Keratinocyte (primary cell): Measurements from ENCODE around the gene TADA3. TPM values are rescaled to one million over a fixed set of nuclear protein-coding genes. Genes with fewer than 3 reads are reported as not detected.

ENCODE experiments used
- DNase-seq: peaks from one replicate; pipeline ENCODE4 v3.0.0-alpha.2; 2011; ENCODE audit warnings: low read depth, missing footprints, low spot score
- FAIRE-seq: peaks from 2 replicates; lab custom pipeline; 2011; peaks lifted over from hg19 to GRCh38; lab: Jason Lieb, UNC
- H2AFZ ChIP-seq: 2 replicates; pipeline ENCODE4 v1.6.0; 2012; ENCODE audit warnings: low read length, control low read depth, inconsistent platforms; ENCODE audit not compliant: control insufficient read depth
- H3K27ac ChIP-seq: 2 replicates; pipeline ENCODE4 v1.5.1; 2011; ENCODE audit warnings: low read length; ENCODE audit not compliant: control insufficient read depth, insufficient read depth
- H3K27me3 ChIP-seq: 3 replicates; pipeline ENCODE4 v1.6.0; 2011; ENCODE audit warnings: low read length; ENCODE audit not compliant: control insufficient read depth, insufficient read depth; ENCODE audit errors: extremely low read depth
- H3K36me3 ChIP-seq, 2 experiments: 2 replicates in 1 of 2; 3 replicates in 1 of 2; pipeline ENCODE4 v1.5.1; 2011; ENCODE audit warnings: low read length in 2 of 2, mild to moderate bottlenecking in 1 of 2; ENCODE audit not compliant: control insufficient read depth in 2 of 2, insufficient read depth in 2 of 2; ENCODE audit errors: extremely low read depth in 1 of 2
- H3K4me1 ChIP-seq: 3 replicates; pipeline ENCODE4 v1.5.1; 2011; ENCODE audit warnings: low read length; ENCODE audit not compliant: control insufficient read depth, insufficient read depth; ENCODE audit errors: extremely low read depth
- H3K4me2 ChIP-seq: 3 replicates; pipeline ENCODE4 v1.6.0; 2011; ENCODE audit warnings: low read depth, low read length; ENCODE audit not compliant: control insufficient read depth, insufficient read depth; ENCODE audit errors: extremely low read depth
- H3K4me3 ChIP-seq, 3 experiments: fragments of 200-600 bp in 1 of 3; sonication (generic) in 1 of 3; 2 replicates in 2 of 3; 3 replicates in 1 of 3; pipeline ENCODE4 v1.5.1; 2011 to 2016; ENCODE audit warnings: low read length in 3 of 3, mild to moderate bottlenecking in 3 of 3, control low read depth in 2 of 3, inconsistent platforms in 1 of 3, low read depth in 1 of 3, mixed read lengths in 1 of 3, mixed run types in 1 of 3, moderate library complexity in 1 of 3; ENCODE audit not compliant: control insufficient read depth in 2 of 3, insufficient read depth in 2 of 3; ENCODE audit errors: extremely low read depth in 1 of 3
- H3K79me2 ChIP-seq: 2 replicates; pipeline ENCODE4 v1.6.0; 2012; ENCODE audit warnings: low read length; ENCODE audit not compliant: control insufficient read depth, insufficient read depth
- H3K9ac ChIP-seq: 3 replicates; pipeline ENCODE4 v1.6.0; 2011; ENCODE audit warnings: low read length; ENCODE audit not compliant: control insufficient read depth, insufficient read depth; ENCODE audit errors: extremely low read depth
- H3K9me1 ChIP-seq: 3 replicates; pipeline ENCODE4 v1.6.0; 2011; ENCODE audit warnings: low read length; ENCODE audit not compliant: control insufficient read depth, insufficient read depth; ENCODE audit errors: extremely low read depth
- H3K9me3 ChIP-seq: 2 replicates; pipeline ENCODE4 v1.5.1; 2012; ENCODE audit warnings: low read depth, low read length; ENCODE audit not compliant: control insufficient read depth
- H4K20me1 ChIP-seq: 3 replicates; pipeline ENCODE4 v1.6.0; 2011; ENCODE audit warnings: low read length; ENCODE audit not compliant: control insufficient read depth, insufficient read depth; ENCODE audit errors: extremely low read depth
- EZH2 ChIP-seq: IDR thresholded peaks from one replicate; pipeline ENCODE4 v1.6.1; 2012; ENCODE audit warnings: inconsistent platforms, mild to moderate bottlenecking, low read length, moderate library complexity
- dilution Hi-C: fragments of 300-500 bp; cut with MboI; formaldehyde crosslinking; loops from one replicate; pipeline ENCODE4 v1.7.0; 2020; ENCODE audit warnings: low sequenced_read_pairs; ENCODE audit not compliant: extremely low pct_ligation_motif_present
- polyA plus RNA-seq, 5 experiments: library from polyadenylated mRNA; depleted of rRNA in 3 of 5; stranded (reverse) in 3 of 5; stranded (forward) in 1 of 5; unstranded in 1 of 5; fragments of >200 nt; gene quantifications; 1 replicate in 1 of 5; 2 replicates in 3 of 5; 3 replicates in 1 of 5; pipeline versions ENCODE4 v1.2.1 to v1.2.3, GENCODE V29; 2011 to 2012; ENCODE audit warnings: missing spikeins in 2 of 5, low read depth in 1 of 5, low replicate concordance in 1 of 5
- TF ChIP-seq, protein P1 (sequence below), 3 experiments: IDR thresholded peaks in 1 of 3; conservative IDR thresholded peaks in 1 of 3; optimal IDR thresholded peaks in 1 of 3; 2 replicates in 2 of 3; 3 replicates in 1 of 3; pipeline versions ENCODE3 to v1.5.1; 2011; ENCODE audit warnings: low read length in 3 of 3, mild to moderate bottlenecking in 3 of 3, moderate library complexity in 2 of 3, control low read depth in 1 of 3, inconsistent platforms in 1 of 3; ENCODE audit not compliant: insufficient read depth in 2 of 3; ENCODE audit errors: extremely low read depth in 1 of 3

Gene TADA3
- polyA plus RNA-seq, 1 donor (not counting 4 experiments of a cell fraction or from before 2014, with no cell fraction given): 29.6 TPM

DNA sequence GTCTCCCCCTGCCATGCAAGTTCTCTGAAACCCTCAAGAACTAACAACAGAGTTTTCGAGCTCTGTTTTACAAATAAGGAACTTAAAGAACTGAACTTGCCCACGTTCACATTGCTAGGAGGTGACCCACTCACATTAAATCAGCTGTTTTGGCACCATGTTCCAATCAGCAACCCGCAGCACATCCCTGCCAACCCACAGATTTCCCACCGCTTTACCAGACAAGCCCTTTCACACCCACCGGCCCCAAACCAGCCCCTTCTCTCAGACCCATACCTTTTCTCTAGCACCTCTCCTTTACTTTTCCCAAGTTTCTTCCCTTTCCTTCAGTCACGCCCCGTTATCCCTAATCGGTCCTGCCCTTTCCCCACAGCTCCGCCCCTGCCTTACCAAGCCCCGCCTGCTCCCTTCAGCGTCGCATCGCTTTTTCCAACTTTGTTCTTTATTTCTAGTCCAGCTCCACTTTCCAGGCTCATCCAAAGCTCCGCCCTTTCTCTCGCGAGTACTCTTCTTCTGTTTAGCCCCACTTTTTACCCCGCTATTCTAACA, 61.5 kb downstream of the TADA3 start:
- Histone ChIP-seq H3K36me3 (peaks cover 9 to 11% of the 10 kb centered on the region in 2 experiments), H3K4me1 (peaks cover 15% of the 10 kb centered on the region), H3K4me2 (peak overlapping the region; percentile 82), H3K27me3 (no peaks in the 10 kb centered on the region), H2AFZ (peak overlapping the region; percentile 59), H3K9me1 (no peaks in the 10 kb centered on the region), H3K9ac (peak overlapping the region; percentile 98), H3K4me3 (peak overlapping the region; percentile 51 to 73 (median 61)), H3K9me3 (no peaks in the 10 kb centered on the region), H3K27ac (peak overlapping the region; percentile 45), H4K20me1 (peaks cover 6% of the 10 kb centered on the region), H3K79me2 (peaks cover 33% of the 10 kb centered on the region)
- FAIRE-seq (no peak), DNase-seq (no peak)
- TF ChIP-seq, protein P1, sequence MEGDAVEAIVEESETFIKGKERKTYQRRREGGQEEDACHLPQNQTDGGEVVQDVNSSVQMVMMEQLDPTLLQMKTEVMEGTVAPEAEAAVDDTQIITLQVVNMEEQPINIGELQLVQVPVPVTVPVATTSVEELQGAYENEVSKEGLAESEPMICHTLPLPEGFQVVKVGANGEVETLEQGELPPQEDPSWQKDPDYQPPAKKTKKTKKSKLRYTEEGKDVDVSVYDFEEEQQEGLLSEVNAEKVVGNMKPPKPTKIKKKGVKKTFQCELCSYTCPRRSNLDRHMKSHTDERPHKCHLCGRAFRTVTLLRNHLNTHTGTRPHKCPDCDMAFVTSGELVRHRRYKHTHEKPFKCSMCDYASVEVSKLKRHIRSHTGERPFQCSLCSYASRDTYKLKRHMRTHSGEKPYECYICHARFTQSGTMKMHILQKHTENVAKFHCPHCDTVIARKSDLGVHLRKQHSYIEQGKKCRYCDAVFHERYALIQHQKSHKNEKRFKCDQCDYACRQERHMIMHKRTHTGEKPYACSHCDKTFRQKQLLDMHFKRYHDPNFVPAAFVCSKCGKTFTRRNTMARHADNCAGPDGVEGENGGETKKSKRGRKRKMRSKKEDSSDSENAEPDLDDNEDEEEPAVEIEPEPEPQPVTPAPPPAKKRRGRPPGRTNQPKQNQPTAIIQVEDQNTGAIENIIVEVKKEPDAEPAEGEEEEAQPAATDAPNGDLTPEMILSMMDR (optimal IDR thresholded peaks at IDR 0.05 in 1 of 3, IDR thresholded peaks at IDR 0.05 in 1 of 3, conservative IDR thresholded peaks at IDR 0.05 in 1 of 3; ENCODE audit: extremely low read depth in 1 of 3, insufficient read depth in 2 of 3, low read length in 3 of 3): no peak
- TF ChIP-seq EZH2: no peak
- dilution Hi-C loops: no loop called here

Other genes starting within 250 kb of the TADA3 start
- 0.03 TPM in 1 of 3 replicates, not detected in the others for gene LHFPL4, start 238.7 kb downstream of the TADA3 start, polyA plus RNA-seq
- gene MTMR14, start 143.0 kb downstream of the TADA3 start, polyA plus RNA-seq: 23.6 to 29.3 TPM (median 28.2 TPM) in 3 replicates
- gene CPNE9, start 88.6 kb downstream of the TADA3 start, polyA plus RNA-seq: not detected in 3 replicates
- 7.9 to 9.4 TPM (median 8.0 TPM) in 3 replicates for gene BRPF1, start 60.7 kb downstream of the TADA3 start, polyA plus RNA-seq
- gene OGG1, start 42.5 kb downstream of the TADA3 start, polyA plus RNA-seq: 14.5 to 17.5 TPM (median 14.6 TPM) in 3 replicates
- gene CAMK1, start 22.5 kb downstream of the TADA3 start, polyA plus RNA-seq: 1.1 to 2.4 TPM (median 2.3 TPM) in 3 replicates
- 161 to 325 TPM (median 173 TPM) in 3 replicates for gene ARPC4, start 609 bp upstream of the TADA3 start, polyA plus RNA-seq
- gene TTLL3, start 17.8 kb upstream of the TADA3 start, polyA plus RNA-seq: 11.3 to 19.1 TPM (median 11.7 TPM) in 3 replicates
- 31.5 to 39.0 TPM (median 37.6 TPM) in 3 replicates for gene RPUSD3, start 51.5 kb upstream of the TADA3 start, polyA plus RNA-seq
- not detected in 3 replicates for gene CIDEC, start 87.8 kb upstream of the TADA3 start, polyA plus RNA-seq
- 45.1 to 61.1 TPM (median 48.0 TPM) in 3 replicates for gene JAGN1, start 98.1 kb upstream of the TADA3 start, polyA plus RNA-seq
- gene IL17RE, start 110.4 kb upstream of the TADA3 start, polyA plus RNA-seq: 10.7 to 24.4 TPM (median 16.0 TPM) in 3 replicates
- gene IL17RC, start 124.6 kb upstream of the TADA3 start, polyA plus RNA-seq: 6.3 to 12.7 TPM (median 7.4 TPM) in 3 replicates
- gene CRELD1, start 141.4 kb upstream of the TADA3 start, polyA plus RNA-seq: 11.2 to 19.2 TPM (median 17.1 TPM) in 3 replicates
- 0.22 to 0.49 TPM (median 0.41 TPM) in 3 replicates for gene PRRT3, start 159.9 kb upstream of the TADA3 start, polyA plus RNA-seq
- gene EMC3, start 194.4 kb upstream of the TADA3 start, polyA plus RNA-seq: 106 to 160 TPM (median 120 TPM) in 3 replicates
- gene FANCD2, start 234.0 kb upstream of the TADA3 start, polyA plus RNA-seq: 3.4 to 20.8 TPM (median 12.5 TPM) in 3 replicates